Spleen (tissue), 7 donors: ENCODE data around the gene PI4K2B.

Source experiments
- CTCF ChIP-seq, 11 experiments: fragments of 200-600 bp in 7 of 11; fragments of 450-650 bp in 4 of 11; sonication (generic) in 4 of 11; IDR thresholded peaks in 8 of 11; conservative IDR thresholded peaks in 3 of 11; 1 replicate in 7 of 11; 2 replicates in 4 of 11; pipeline versions ENCODE4 v1.4.0 to v1.8.0; 2016 to 2021; ENCODE audit warnings: antibody characterized with exemption in 11 of 11, inconsistent platforms in 4 of 11, mild to moderate bottlenecking in 1 of 11
- POLR2A ChIP-seq, 3 donors: fragments of 450-650 bp; IDR thresholded peaks; one replicate each; pipeline ENCODE4 v1.5.1; 2017; ENCODE audit warnings: antibody characterized with exemption in 3 of 3, mild to moderate bottlenecking in 1 of 3
- POLR2AphosphoS5 ChIP-seq, 3 donors: sonication (generic); formaldehyde crosslinking; IDR thresholded peaks; one replicate each; pipeline ENCODE4 v1.5.1; 2017; ENCODE audit warnings: antibody characterized with exemption in 3 of 3
- donor health status: DM: no; HTN: no; CAD: no; lungs with moderate emphysema.
- donor health status: DM: no; HTN: no; CAD: no.
- donor health status: DM: no; HTN: no; CAD: no.

DNA sequence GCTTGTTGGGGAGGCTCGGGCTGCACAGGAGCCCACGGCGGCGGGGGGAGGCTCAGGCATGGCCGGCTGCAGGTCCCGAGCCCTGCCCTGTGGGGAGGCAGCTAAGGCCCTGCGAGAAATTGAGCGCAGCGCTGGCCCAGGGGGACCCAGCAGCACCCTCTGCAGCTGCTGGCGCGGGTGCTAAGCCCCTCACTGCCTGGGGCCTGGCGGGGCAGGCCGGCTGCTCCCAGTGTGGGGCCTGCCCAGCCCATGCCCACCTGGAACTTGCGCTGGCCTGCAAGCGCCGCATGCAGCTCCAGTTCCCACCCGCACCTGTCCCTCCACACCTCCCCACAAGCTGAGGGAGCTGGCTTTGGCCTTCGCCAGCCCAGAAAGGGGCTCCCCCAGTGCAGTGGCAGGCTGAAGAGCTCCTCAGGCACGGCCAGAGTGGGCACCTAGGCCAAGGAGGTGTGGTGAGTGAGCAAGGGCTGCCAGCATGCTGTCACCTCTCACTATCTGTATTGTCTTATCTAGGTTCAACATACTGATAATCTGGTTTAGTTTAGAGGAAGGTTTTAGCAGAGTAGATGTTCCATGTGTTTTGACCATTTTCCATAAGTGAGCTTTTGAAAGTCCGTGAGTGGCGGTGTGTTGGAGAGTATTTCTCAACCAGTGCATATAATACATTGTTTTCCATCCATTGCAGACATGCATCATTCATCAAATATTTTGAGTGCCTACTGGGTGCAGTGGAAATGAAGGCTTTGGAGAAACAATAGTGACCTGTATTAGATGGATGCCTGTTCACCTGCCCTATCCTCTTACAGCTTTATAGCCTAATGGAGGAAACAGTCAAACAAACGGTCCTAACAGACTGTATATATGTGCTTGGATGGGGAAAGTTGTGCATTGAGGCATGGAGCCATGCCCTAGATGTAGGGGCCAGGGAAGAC, 13.1 kb downstream of the PI4K2B start:
- TF ChIP-seq POLR2A (IDR thresholded peaks at IDR 0.05) (no peak), CTCF (IDR thresholded peaks at IDR 0.05 in 8 of 11, conservative IDR thresholded peaks at IDR 0.05 in 3 of 11) (no peak), POLR2AphosphoS5 (IDR thresholded peaks at IDR 0.05) (no peak)
